Activated CD4-positive, CD25-positive, alpha-beta regulatory T cell treated with anti-CD3 and anti-CD28 coated beads, Interleukin-2, amount 50 U/mL, for 72 hours (primary cell): Measurements from ENCODE around the gene SLC46A2.

Source experiments
- DNase-seq: peaks from one replicate; pipeline ENCODE4 v3.0.0; 2021

The SLC46A2 gene

DNA sequence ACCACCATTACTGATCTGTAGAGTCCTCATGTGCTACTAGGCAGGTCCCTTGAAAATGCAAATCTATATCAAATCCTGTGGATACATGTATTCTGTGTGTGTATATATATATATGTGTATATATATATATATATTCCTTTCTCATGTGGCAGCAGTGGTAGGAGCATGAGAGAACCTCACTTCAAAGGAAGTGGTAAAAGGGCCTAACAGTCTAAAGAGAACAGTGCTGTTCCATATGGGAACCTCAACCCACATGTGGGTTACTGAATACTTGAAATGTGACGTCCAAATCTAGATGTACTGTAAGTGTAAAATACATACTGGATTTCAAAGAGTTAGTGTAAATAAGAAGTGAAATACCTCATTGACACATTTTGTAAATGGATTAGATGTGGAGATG, 5.4 kb downstream of the SLC46A2 start:
- no peak for DNase-seq

DNA sequence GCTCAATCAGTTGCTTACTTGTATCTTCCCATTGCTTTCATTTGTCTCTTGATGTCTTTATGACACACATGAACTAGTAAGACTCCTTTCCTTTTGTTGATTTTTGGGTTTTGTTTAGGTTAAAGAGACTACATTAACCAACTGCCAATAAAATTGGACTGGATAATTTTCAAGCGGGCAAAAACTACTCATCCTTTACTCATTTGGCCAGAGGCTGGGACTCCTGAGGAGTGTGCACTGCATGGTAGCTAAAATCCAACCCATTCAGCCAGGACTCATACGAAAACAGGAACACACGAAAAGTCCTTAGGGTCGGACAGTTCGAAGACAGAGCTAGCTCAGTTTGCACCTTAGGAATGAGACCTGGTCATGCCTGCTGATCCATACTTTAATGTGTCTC, 6.0 kb downstream of the SLC46A2 start:
- DNase-seq, result no peak

DNA sequence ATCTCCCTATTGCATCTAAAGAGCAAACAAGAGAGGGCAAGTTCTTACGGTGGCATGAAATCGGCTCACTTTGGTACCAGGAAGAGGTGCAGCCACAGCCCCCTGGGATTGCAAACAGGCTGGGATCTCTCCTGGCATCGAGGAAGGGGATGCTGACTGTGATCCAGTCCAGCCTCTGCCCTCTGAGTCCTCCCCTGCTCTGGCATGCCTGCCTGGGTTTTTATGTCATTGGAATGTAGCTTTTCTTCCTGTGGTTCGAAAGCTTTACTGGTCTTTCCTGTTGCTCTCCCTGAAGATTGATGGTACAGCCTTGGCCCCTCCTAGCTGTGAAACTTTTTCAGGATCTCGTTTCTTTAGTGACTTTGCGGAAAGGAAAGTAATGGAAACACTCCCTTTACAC, 6.6 kb downstream of the SLC46A2 start:
- DNase-seq, result no peak

DNA sequence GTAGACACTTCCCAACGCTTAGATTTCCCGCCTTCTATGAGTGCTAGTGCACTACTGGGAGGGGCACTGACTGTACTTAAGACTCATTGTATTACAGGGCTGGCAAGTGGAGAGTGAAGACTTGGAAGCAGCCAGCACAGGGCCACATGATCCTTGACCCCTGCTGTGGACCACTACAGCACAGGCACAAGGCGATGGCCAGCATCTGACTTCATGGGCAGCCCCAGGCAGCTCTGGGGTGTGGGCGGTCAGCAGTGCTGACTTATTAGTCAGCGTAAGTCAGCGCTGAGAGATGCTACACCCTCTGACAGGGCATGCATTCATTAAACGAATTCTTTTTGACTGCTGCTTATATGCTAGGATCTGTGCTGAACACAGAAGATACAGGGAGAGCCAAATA, 9.3 kb downstream of the SLC46A2 start:
- DNase-seq, result no peak

DNA sequence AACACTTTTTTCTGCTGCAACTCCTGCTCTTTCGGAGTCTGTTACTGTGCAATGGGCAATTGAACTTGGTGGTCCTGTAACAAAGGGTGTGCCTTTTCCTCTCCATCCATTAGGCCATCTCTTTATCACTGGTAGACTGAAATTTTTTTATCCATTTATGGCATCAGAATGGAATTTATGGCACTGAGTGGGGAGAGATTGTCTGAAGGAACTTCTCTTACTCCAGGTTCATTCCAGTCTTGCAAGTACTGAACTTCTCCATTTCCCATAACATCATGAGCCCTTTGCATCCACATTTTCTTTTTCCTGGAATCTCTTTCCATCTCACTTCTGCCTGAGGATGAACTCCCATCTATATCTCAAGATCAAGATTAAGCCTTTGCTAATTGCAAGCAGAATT, 10.0 kb downstream of the SLC46A2 start:
- no peak for DNase-seq

DNA sequence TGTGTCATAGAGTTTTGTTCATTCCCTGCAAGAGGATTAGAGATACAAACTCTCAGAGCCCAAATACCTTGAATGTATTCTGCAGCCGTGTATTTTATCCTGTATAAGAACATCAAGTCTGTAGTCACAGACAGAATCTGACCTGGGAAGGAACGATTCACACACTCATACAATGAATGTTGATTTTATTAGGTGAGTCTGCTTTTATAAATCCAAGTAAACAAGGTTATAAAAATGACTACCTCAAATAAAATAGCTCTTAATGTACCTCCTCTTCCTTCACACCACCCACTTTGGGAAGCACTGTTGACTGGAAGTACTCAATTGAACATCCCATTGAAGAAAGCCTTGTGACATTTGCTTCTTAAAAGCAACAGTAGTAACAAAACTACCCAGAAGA, 11.9 kb downstream of the SLC46A2 start:
- no peak for DNase-seq

DNA sequence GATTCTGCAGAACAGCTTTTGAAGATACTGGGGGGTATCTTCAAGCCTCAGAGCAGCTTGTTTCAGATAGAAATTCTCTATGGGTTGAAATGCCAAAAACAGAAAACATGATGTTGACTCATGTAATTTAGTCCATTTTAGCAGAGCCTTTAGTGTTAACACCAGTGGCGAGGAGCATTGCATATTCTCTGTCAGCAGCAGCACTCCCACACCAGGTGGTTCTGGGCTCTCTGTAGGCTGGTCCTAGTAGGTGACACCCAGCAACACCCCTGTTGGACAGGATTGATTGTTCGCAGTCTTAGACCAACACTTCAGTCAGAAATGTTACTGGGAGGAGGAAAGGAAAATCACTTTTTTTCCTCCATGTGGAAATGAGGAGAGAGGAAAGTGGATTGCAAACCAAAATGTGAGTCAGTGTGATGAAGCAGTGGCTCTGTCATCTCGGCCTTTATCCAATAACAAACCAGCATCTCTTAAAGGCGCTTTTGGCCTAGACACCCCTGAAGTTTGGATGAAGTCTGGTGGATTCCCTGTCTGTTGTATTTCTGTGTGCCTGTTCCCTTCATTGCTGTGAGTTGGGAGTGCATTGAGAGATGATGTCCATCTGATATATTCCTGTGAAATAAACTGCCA, 16.8 kb downstream of the SLC46A2 start:
- DNase-seq, result no peak

DNA sequence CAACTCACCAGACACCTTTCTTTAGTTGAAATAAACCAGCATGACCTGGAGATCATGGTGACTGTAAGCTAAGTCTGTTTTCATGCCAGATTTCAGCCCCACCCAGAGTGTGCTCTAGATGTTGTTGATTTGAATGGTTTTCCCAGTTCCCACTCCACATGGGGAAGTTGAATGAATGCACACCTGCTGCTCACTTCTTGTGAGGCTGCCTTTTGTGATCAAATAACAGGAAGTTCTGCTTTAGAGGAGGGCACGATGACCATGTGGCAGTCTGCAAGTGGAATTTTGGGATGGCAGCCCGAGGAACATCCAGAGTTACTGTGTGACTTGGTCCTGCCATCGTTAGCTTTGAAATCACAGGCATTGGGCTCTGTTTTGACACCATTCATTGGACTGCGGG, 18.7 kb downstream of the SLC46A2 start:
- no peak for DNase-seq

DNA sequence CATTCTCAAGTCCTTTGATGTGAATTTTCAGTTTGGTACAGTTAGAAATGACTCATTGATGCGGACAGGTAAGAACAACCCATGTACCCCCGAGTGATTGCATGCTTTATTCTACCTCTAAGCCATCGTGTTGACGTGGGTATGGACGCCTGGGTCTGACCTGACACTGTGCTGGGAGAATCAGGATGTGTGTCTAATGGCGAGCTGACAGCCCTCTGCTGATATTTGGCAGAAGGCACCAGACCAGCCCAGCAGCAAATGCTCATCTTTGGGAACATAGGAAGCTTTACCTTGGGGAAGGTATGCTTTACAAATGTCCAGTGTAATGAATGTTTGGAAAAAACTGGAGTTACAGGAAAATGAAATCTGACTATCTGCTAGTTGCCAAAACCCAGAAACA, 20.1 kb downstream of the SLC46A2 start:
- DNase-seq, result no peak

DNA sequence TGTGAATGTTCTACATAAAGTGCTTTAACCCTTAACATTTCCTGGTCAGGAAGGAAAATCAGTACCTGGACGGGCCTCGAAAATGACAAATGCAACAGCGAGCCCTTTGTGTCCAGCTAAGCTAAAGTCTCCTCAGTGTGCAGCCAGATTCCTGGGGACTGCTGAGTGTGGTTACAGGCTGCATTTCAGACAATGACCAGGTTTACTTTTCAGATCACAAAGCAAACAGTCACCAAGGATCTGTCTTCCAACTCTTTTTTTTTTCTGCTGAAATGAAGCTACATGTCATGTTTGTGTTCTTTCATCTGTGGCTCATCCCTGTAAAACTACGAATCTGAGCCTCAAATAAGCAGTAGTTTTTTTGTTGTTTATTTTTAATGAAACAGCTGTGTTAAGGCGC, 20.8 kb downstream of the SLC46A2 start:
- no peak for DNase-seq

DNA sequence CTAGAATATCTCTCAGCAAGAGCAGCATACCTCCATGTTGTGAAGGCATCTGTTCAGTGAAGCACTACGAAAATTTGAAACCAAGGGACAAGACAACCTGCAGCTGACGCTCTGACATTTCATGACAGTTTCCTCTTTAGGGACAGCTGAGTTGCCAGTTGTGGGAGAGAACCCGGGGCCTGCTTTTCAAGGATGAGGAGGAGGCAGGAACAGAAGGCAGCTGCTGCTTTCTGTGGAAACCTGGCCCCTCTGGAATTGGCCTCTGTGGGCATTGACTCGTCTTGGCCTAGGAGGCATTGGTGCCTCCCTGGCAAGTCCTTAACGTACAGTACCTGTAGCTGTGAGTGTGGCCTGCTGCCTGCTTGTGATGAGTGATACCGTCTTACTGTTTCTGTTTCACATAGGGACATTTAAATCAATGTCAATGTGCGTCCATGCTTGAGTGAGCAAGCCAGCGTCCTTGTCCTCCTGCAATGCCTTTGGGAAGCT, 21.6 kb downstream of the SLC46A2 start:
- no peak for DNase-seq

DNA sequence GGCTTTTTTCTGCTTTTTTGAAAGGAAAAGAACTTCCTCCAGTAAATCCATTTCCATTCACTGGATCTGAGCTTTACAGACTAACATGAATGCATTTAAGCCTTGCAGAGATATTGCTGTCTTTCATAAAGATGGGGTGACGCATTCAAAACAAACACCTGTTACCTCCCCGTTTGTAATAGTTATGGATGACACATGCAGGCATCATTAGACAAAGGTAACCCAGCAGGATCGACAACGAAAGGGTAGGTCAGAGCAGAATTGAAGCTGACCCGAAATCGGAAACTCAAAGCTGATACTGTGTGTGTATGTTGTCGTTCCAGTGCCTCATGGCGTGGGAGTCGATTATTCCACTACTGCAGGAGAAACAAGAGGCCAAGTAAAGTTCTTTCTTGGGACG, 22.2 kb downstream of the SLC46A2 start:
- DNase-seq, result no peak

DNA sequence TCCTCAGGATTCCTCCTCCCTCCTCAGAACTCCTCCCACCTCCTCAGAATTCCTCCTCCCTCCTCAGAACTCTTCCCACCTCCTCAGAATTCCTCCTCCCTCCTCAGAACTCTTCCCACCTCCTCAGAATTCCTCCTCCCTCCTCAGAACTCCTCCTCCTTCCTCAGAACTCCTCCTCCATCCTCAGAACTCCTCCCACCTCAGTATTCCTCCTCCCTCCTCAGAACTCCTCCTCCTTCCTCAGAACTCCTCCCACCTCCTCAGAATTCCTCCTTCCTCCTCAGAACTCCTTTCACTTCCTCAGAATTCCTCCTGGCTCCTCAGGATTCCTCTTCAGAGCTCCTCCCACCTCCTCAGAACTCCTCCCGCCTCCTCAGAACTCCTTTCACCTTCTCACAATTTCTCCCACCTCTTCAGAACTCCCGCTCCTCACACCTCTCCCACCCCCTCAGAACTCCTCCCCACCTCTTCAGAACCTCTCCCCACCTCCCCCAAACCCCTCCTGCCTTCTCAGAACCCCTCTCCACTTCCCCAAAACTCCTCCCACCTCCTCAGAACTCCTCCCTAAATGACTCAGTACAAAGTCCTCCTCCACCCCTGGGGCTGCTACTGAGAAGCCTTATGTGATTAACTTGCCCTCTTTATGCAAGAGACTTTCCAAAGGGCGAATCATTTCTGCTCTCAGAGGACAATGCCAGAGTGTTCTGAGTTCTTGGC, 23.2 kb downstream of the SLC46A2 start:
- no peak for DNase-seq

DNA sequence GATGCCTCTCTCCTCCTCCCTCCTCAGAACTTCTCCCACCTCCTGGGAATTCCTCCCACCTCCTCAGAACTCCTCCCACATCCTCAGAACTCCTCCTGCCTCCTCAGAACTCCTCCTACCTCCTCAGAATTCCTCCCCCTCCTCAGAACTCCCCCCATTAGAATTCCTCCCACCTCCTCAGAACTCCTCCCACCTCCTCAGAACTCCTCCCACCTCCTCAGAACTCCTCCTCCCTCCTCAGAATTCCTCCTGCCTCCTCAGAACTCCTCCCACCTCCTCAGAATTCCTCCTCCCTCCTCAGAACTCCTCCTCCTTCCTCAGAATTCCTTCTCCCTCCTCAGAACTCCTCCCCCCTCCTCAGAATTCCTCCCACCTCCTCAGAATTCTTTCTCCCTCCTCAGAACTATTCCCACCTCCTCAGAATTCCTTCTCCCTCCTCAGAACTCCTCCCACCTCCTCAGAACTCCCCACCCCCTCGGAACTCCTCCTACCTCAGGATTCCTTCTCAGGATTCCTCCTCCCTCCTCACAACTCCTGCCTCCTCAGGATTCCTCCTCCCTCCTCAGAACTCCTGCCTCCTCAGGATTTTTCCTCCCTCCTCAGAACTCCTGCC, 23.9 kb downstream of the SLC46A2 start:
- no peak for DNase-seq

DNA sequence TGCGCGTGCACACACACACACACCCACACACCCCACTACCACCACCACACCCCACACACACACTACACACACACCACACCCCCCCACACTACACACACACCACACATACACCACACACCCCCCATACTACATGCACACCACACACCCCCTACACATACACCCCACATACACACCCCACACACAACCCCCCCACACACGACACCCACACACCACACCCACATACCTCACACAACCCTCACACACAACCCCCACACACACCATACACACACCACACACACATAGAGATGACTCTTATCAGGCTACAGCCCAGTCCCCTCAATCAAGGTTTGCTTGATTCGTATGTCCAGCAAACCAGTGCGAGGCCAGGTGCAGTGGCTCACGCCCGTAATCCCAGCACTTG, 25.7 kb downstream of the SLC46A2 start:
- no peak for DNase-seq

DNA sequence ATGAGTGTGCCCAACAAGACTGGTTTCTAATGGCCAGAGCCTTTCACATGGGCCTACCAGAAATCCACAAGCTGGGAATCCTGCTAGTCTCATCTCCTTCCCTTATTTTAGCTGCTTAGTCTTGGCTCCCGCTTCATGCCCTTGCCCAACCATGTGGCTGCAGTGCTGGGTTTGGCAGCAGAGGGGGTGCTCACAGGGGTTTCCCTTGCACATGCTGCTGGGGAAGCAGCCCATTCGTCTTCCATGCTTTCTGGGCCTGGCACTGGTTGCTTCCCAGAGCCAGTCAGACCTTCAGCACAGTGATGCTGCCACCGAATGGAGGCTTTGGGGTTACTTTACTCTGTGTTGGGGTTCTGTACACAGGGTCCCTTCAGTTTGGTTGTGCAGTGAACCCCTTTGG, 26.3 kb downstream of the SLC46A2 start:
- DNase-seq, result no peak

DNA sequence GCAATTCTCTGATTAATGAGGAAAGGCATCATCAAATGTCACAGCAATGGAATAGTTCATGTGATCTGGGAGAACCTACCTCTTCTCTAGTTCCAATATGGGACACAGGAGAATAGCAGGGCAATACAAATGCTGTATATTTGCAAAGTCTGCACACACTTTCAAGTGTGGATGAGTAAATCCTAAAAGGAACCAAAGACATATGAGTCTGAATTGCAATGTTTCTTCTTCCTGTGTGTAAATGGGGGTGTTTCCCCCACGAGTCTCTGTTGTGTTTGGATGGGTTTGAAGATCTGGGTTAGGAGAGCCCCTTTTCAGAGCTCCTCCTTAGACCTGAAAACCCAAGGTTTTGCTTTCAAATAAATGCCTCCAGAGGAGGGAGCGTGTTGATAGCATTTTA, 26.9 kb downstream of the SLC46A2 start:
- no peak for DNase-seq

DNA sequence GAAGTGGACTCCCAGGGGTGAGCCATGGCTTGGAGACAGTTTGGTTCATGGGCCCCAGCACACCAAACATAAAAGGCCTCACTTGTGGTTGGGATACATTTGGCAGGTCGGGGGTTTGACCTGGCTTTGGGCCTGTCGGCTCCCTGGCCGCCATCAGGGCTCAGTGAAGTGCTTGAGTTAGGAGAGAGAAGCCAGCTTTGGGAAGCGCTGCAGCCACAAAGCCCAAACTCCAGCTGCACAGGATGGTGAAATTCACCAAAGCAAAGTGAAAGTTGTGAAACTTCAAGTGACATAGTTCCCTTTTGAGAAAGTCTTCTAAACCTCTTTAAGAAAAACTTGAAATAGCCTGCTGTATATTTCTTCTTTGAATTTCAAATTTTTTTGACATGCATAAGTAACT, 27.5 kb downstream of the SLC46A2 start:
- no peak for DNase-seq

DNA sequence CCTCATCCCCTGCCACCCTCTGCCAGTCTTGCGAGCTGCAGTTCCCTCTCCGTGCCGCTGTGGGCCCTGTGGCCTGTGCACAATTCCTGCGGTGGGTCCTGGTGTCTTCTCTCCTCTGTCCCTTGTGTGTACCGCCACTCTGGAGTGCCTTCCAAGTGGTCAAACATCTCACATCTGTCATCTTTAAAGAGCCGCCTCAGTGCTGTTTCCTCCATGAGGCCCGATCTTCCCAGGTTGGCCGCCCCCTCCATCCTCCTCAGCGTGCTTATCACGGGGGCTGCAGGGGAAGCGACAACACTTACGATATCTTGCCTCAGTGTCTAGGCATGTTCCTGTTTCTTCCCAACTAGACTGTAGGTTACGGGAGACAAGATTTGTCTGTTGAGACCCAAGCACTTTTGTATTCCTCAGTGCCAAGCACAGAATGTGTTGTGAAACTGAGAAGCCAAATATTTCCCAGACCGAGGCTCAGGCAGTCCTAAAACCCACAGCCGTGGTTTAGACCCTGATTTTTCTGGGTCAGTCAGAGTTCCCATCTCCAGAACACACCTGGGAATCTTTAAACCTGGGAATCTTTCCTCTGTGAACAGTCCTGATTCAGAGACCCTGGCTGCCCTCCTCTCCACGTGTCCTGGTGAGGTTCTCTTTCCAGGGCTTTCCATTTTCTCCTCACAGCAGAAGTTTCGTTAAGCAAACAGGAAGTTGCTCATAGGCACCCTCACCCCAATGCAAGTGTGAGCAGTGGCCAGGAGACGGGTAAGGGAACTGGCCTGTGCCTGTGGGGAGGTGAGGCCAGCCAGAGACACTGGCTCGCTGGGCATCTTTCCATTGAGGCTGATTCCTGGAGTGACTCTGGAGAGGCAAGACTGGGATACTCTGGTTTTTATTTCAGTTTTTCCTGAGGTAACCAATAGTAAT, 28.8 kb downstream of the SLC46A2 start:
- no peak for DNase-seq

DNA sequence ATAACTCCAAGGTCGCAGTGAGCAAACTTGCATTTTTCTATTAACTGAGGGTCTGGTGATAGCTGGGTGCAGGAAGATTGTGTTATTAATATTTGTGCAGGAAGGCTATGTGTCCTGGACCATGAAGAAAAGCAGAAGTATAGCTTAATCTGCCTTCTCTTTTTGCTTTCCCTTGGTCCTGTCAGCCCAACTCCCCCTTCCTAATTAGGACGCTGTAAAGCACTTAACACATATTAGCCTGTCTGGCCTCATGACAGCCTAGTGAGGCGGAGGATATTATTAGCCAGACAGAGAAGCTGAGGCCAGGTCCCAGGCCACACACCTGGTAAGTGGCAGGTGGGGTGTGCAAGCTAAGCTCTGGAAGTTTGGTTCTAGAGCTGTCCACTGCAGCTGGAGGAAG, 29.5 kb downstream of the SLC46A2 start:
- no peak for DNase-seq

DNA sequence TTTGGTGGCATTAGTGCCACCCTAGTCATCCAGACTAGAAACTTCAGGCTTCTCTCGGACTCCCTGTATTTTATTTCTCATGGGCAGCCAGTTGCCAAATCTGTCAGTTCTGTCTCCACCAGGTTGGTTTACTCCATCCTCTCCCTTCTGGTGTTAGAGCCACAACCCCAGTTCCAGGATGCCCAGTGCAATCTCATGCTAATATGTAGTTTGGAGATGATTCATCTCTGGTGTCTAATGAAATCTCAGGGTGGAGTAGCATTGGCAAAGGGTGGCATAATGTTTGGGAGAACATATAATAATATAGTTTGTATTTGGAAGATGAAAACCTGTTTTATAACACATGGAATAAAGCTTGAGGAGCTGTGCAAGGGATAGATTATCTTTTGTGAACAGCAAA, 30.2 kb downstream of the SLC46A2 start:
- no peak for DNase-seq

DNA sequence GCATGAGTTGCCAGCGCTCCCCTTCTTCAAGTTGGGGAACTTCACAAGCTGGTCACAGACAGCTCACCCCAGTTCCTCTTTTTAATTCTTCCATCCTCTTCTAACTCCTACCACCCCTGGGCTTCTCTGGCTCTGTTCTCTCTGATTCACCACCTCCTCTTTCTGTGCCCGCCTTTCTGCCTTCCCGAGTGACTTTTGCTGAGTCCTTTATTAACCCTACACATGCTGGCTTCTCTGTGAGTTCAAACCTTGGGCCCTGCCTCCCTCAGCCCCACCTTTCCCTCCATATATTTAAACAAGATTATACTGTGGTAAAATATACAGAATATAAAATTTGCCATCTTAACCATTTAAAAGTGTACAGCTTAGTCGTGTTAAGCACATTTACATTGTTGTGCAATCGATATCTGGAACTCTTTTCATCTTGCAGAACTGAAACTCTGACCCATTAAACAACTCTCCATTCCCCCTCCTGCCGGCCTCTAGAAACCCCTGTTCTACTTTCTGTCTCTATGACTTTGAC, 32.0 kb downstream of the SLC46A2 start:
- DNase-seq, result no peak

DNA sequence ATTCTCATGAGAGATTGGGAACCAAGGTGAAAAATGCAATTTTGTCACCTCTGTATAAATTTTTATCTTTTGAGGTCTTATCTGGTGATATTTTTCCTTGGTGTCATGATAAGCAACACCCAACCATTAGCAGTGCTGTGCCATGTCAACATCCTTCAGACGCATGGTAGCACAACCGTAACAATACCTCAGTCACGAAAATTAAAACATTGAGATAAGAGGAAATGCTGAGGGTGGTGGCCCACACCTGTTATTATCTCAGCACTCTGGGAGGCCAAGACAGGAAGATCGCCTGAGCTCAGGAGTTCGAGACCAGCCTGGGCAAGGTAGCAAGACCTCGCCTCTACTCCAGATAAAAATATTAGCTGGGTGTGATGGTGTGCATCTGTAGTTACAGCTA, 32.7 kb downstream of the SLC46A2 start:
- DNase-seq, result no peak
